Dedifferentiated amniotic fluid mesenchymal stem cell (primary cell): ENCODE results near the gene MYBBP1A.

Experiments
- DNase-seq: peaks from one replicate; pipeline ENCODE4 v3.0.0-alpha.2; 2016; ENCODE audit errors: extremely low spot score

MYBBP1A gene

GRCh38 chr17:4520894-4521600, 34.1 kb downstream of the MYBBP1A start:
- peak; percentile 30 for DNase-seq

GRCh38 chr17:4520060-4520893, 34.9 kb downstream of the MYBBP1A start:
- DNase-seq, result no peak

- no peak for DNase-seq
These were observed 35.8 kb downstream of the MYBBP1A start for GRCh38 chr17:4519361-4519788.

- no peak for DNase-seq
These were observed 36.3 kb downstream of the MYBBP1A start for GRCh38 chr17:4518901-4519300.

GRCh38 chr17:4516735-4517134, 38.4 kb downstream of the MYBBP1A start:
- no peak for DNase-seq

GRCh38 chr17:4515501-4515900, 39.7 kb downstream of the MYBBP1A start:
- DNase-seq, result no peak

GRCh38 chr17:4514779-4515178, 40.4 kb downstream of the MYBBP1A start:
- DNase-seq, result no peak

GRCh38 chr17:4514206-4514605, 41.0 kb downstream of the MYBBP1A start:
- DNase-seq, result no peak

GRCh38 chr17:4513113-4514032, 41.8 kb downstream of the MYBBP1A start:
- no peak for DNase-seq

- DNase-seq, result no peak
These were observed 42.8 kb downstream of the MYBBP1A start for GRCh38 chr17:4512156-4513112.

- DNase-seq, result no peak
These were observed 43.8 kb downstream of the MYBBP1A start for GRCh38 chr17:4511199-4511932.

GRCh38 chr17:4510618-4510941, 44.6 kb downstream of the MYBBP1A start:
- no peak for DNase-seq

GRCh38 chr17:4509923-4510617, 45.1 kb downstream of the MYBBP1A start:
- DNase-seq, result no peak

GRCh38 chr17:4509401-4509800, 45.8 kb downstream of the MYBBP1A start:
- no peak for DNase-seq

- no peak for DNase-seq
These were observed 47.0 kb downstream of the MYBBP1A start for GRCh38 chr17:4508207-4508606.

- no peak for DNase-seq
These were observed 47.6 kb downstream of the MYBBP1A start for GRCh38 chr17:4507361-4508111.

GRCh38 chr17:4506892-4507291, 48.3 kb downstream of the MYBBP1A start:
- DNase-seq, result no peak

GRCh38 chr17:4506175-4506813, 48.9 kb downstream of the MYBBP1A start:
- no peak for DNase-seq
